Measurements from ENCODE around the gene ZNF236. TPM values are rescaled to one million over a fixed set of nuclear protein-coding genes. Genes with fewer than 3 reads are reported as not detected.

The ZNF236 gene
- total and polyA plus RNA-seq, 2 donors (not counting 1 experiment from before 2014, with no cell fraction given): 2.9 to 8.4 TPM

DNA sequence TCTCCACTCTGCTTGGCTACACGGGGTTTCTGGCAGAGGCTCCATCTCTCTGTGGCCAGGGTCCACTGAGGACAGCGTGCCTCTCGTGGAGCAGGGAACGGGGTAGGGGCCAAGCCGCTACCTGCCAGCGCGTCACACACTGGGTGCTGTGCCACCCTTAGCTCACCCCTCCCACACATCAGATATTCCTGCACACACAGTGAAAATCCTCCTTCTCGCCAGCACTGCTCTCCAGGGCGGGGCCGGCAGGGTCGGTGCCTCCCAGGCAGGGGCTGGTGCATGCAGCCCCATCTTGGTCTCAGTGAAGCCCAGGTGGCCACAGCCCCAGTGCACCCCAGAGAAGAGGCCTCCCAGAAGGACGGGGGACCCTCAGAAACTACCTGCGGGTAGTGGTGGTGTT, 185.6 kb downstream of the ZNF236 start:
- peaks cover 11% of the 10 kb centered on the region for H3K27me3 ChIP-seq (ENCODE audit: control insufficient read depth, insufficient read depth, low read length)
- no peak overlapping the region for H3K9ac ChIP-seq (ENCODE audit: insufficient read depth, low read length)
- no peaks in the 10 kb centered on the region for H3K36me3 ChIP-seq (ENCODE audit: control insufficient read depth, insufficient read depth, low read length)
- DNase-seq (ENCODE audit: low read depth in 2 of 2): no peak
- TF ChIP-seq EZH2 (IDR thresholded peaks at IDR 0.05; ENCODE audit: low read length, missing control alignments): no peak
- TF ChIP-seq, protein P1, sequence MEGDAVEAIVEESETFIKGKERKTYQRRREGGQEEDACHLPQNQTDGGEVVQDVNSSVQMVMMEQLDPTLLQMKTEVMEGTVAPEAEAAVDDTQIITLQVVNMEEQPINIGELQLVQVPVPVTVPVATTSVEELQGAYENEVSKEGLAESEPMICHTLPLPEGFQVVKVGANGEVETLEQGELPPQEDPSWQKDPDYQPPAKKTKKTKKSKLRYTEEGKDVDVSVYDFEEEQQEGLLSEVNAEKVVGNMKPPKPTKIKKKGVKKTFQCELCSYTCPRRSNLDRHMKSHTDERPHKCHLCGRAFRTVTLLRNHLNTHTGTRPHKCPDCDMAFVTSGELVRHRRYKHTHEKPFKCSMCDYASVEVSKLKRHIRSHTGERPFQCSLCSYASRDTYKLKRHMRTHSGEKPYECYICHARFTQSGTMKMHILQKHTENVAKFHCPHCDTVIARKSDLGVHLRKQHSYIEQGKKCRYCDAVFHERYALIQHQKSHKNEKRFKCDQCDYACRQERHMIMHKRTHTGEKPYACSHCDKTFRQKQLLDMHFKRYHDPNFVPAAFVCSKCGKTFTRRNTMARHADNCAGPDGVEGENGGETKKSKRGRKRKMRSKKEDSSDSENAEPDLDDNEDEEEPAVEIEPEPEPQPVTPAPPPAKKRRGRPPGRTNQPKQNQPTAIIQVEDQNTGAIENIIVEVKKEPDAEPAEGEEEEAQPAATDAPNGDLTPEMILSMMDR (conservative IDR thresholded peaks at IDR 0.05 in 1 of 2, IDR thresholded peaks at IDR 0.05 in 1 of 2; ENCODE audit: low read depth in 1 of 2, low read length in 2 of 2): no peak
- no peaks in the 10 kb centered on the region for H3K4me1 ChIP-seq (ENCODE audit: control insufficient read depth, extremely low read depth, insufficient read depth, low read length)
- no peaks in the 10 kb centered on the region for H3K9me3 ChIP-seq (ENCODE audit: control insufficient read depth, insufficient read depth, low read depth, low read length)
- H3K4me2 ChIP-seq (ENCODE audit: extremely low read depth, insufficient read depth, low read length): no peak overlapping the region
- no peak overlapping the region for H3K4me3 ChIP-seq (replicated peaks in 1 of 4; ENCODE audit: control extremely low read depth in 1 of 4, insufficient read depth in 1 of 4, low read depth in 3 of 4, low read length in 4 of 4)
- no peaks in the 10 kb centered on the region for H4K20me1 ChIP-seq (ENCODE audit: control insufficient read depth, extremely low read depth, insufficient read depth, low read length)
- H3K27ac ChIP-seq (ENCODE audit: insufficient read depth, low read length): no peak overlapping the region
- no peak overlapping the region for H2AFZ ChIP-seq (ENCODE audit: low read length)
- H3K79me2 ChIP-seq (ENCODE audit: control insufficient read depth, insufficient read depth, low read length): no peaks in the 10 kb centered on the region

DNA sequence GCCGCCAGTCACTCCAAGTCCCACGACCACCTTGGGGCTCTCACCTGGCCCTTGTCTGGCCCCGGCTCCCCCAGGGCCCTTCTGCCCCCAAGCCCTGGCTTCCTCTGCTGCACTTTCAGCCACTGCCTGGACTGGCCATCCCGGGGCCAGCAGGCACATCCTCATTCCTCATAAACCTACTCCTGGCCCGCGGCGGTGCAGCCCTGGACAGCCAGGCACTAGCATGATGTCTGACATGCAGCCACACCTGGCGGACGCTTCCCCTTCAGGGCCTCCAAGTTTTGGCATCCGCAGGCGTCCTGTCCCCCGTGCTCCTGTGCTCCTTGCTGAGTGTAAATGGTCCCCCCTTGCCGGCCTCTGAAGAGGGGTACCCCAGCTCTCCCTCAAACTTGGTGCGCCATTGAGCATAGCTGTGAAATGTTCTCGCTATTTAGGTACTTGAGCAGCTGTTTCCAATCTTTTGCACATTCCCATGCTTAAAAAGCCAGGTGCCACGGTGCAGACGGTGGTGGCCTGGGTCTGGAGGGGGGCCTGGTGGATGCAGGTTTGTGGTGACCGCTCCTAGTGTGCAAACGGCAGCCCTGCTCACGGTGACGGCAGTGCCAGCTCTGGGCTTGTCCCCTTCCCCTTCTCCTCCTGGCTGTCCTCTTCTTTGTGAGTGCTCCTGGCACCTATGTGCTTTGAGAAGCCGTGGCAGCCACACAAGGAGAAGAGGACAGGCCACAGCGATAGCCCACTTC, 186.4 kb downstream of the ZNF236 start:
- DNase-seq (ENCODE audit: low read depth in 2 of 2): no peak
- no peaks in the 10 kb centered on the region for H4K20me1 ChIP-seq (ENCODE audit: control insufficient read depth, extremely low read depth, insufficient read depth, low read length)
- TF ChIP-seq, protein P1 (conservative IDR thresholded peaks at IDR 0.05 in 1 of 2, IDR thresholded peaks at IDR 0.05 in 1 of 2; ENCODE audit: low read depth in 1 of 2, low read length in 2 of 2): no peak
- TF ChIP-seq EZH2 (IDR thresholded peaks at IDR 0.05; ENCODE audit: low read length, missing control alignments): no peak
- no peak overlapping the region for H3K9ac ChIP-seq (ENCODE audit: insufficient read depth, low read length)
- no peak overlapping the region for H3K27ac ChIP-seq (ENCODE audit: insufficient read depth, low read length)
- H3K4me2 ChIP-seq (ENCODE audit: extremely low read depth, insufficient read depth, low read length): no peak overlapping the region
- H3K4me1 ChIP-seq (ENCODE audit: control insufficient read depth, extremely low read depth, insufficient read depth, low read length): no peaks in the 10 kb centered on the region
- H3K79me2 ChIP-seq (ENCODE audit: control insufficient read depth, insufficient read depth, low read length): no peaks in the 10 kb centered on the region
- no peak overlapping the region for H2AFZ ChIP-seq (ENCODE audit: low read length)
- H3K36me3 ChIP-seq (ENCODE audit: control insufficient read depth, insufficient read depth, low read length): no peaks in the 10 kb centered on the region
- H3K9me3 ChIP-seq (ENCODE audit: control insufficient read depth, insufficient read depth, low read depth, low read length): no peaks in the 10 kb centered on the region
- H3K27me3 ChIP-seq (ENCODE audit: control insufficient read depth, insufficient read depth, low read length): peaks cover 12% of the 10 kb centered on the region
- no peak overlapping the region for H3K4me3 ChIP-seq (replicated peaks in 1 of 4; ENCODE audit: control extremely low read depth in 1 of 4, insufficient read depth in 1 of 4, low read depth in 3 of 4, low read length in 4 of 4)

DNA sequence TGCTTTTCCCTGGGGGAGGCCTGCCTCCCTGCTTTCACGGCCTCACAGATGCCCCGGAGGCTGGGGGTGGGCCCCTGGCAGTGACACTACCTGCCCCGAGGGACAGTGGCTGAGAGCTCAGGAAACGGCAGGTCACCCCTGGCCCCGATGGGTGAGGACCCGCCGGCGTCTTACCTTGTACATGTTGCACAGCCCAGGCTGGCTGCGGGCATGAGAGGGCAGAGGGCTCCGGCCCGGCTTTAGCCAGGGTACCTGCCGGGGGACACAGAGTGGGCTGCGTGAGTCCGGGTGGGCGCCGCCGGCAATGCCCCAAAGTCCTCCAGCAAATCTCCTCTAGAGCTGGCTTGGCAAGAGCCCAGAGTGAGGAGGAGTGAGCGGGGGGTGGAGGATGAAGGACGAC, 187.3 kb downstream of the ZNF236 start:
- no peak for TF ChIP-seq EZH2 (IDR thresholded peaks at IDR 0.05; ENCODE audit: low read length, missing control alignments)
- TF ChIP-seq, protein P1 (conservative IDR thresholded peaks at IDR 0.05 in 1 of 2, IDR thresholded peaks at IDR 0.05 in 1 of 2; ENCODE audit: low read depth in 1 of 2, low read length in 2 of 2): no peak
- Histone ChIP-seq H3K36me3 (ENCODE audit: control insufficient read depth, insufficient read depth, low read length) (no peaks in the 10 kb centered on the region), H3K4me1 (ENCODE audit: control insufficient read depth, extremely low read depth, insufficient read depth, low read length) (no peaks in the 10 kb centered on the region), H3K4me2 (ENCODE audit: extremely low read depth, insufficient read depth, low read length) (no peak overlapping the region), H3K9ac (ENCODE audit: insufficient read depth, low read length) (no peak overlapping the region), H3K27me3 (ENCODE audit: control insufficient read depth, insufficient read depth, low read length) (peaks cover 14% of the 10 kb centered on the region), H4K20me1 (ENCODE audit: control insufficient read depth, extremely low read depth, insufficient read depth, low read length) (no peaks in the 10 kb centered on the region), H3K9me3 (ENCODE audit: control insufficient read depth, insufficient read depth, low read depth, low read length) (no peaks in the 10 kb centered on the region), H2AFZ (ENCODE audit: low read length) (no peak overlapping the region), H3K4me3 (replicated peaks in 1 of 4; ENCODE audit: control extremely low read depth in 1 of 4, insufficient read depth in 1 of 4, low read depth in 3 of 4, low read length in 4 of 4) (no peak overlapping the region), H3K27ac (ENCODE audit: insufficient read depth, low read length) (no peak overlapping the region), H3K79me2 (ENCODE audit: control insufficient read depth, insufficient read depth, low read length) (no peaks in the 10 kb centered on the region)
- DNase-seq (ENCODE audit: low read depth in 2 of 2): no peak

All from fibroblast of lung (primary cell).